Brain microvascular endothelial cell (primary cell): ENCODE data around the gene ANKRD65.
"Not testable (repeated sequence)": the region's sequence is repeated elsewhere in the genome, so short reads cannot be mapped to it uniquely, and the experiment has no call there.

Source experiments
- DNase-seq: peaks from one replicate; pipeline ENCODE4 v3.0.0-alpha.2; 2020
- H3K27ac ChIP-seq: fragments of 250-450 bp; sonication (Bioruptor Pico); 2 replicates; pipeline ENCODE4 v1.5.1; 2020; ENCODE audit warnings: mild to moderate bottlenecking, moderate library complexity
- H3K27me3 ChIP-seq: fragments of 250-450 bp; sonication (Bioruptor Pico); replicated peaks from 2 replicates; pipeline ENCODE4 v1.5.1; 2020; ENCODE audit warnings: mild to moderate bottlenecking
- H3K36me3 ChIP-seq: fragments of 250-450 bp; sonication (Bioruptor Pico); replicated peaks from 2 replicates; pipeline ENCODE4 v1.5.1; 2020; ENCODE audit warnings: mild to moderate bottlenecking
- H3K4me3 ChIP-seq: 2 replicates; pipeline ENCODE4 v1.5.1; 2011; ENCODE audit warnings: low read depth, mild to moderate bottlenecking, control low read depth, low read length, moderate library complexity
- CTCF ChIP-seq: IDR thresholded peaks from 2 replicates; pipeline ENCODE4 v1.5.1; 2011; ENCODE audit warnings: low read depth, mild to moderate bottlenecking, moderate library complexity, low read length, control low read depth, inconsistent platforms; ENCODE audit errors: missing control alignments
- in situ Hi-C: cut with HindIII; loops from 2 replicates; pipeline ENCODE4 v1.10.0; 2017; ENCODE audit warnings: low sequenced_read_pairs, low pct_ligation_motif_present

Gene ANKRD65

GRCh38 chr1:1451696-1452364 lies 30.8 kb upstream of the ANKRD65 start:
- H3K27me3 ChIP-seq: no peaks in the 10 kb centered on the region
- no peak for TF ChIP-seq CTCF
- no peaks in the 10 kb centered on the region for H3K36me3 ChIP-seq
- in situ Hi-C loops: no loop called here
- H3K4me3 ChIP-seq: no peak overlapping the region
- H3K27ac ChIP-seq: no peak overlapping the region
- no peak for DNase-seq

GRCh38 chr1:1450616-1451015 lies 29.5 kb upstream of the ANKRD65 start:
- in situ Hi-C loops, H3K4me3 ChIP-seq: not testable (repeated sequence)

GRCh38 chr1:1449099-1449739 lies 28.1 kb upstream of the ANKRD65 start, which contains the start of gene ATAD3C:
Gene ATAD3C (plus strand): TSS chr1:1449689. CDS start chr1:1450684, 995 bp downstream.
- Histone ChIP-seq H3K27ac (no peak within 1 kb of the TSS), H3K27me3 (no peaks in the 10 kb centered on the region), H3K4me3 (no peak within 1 kb of the TSS), H3K36me3 (no peaks in the 10 kb centered on the region)
- TF ChIP-seq CTCF: no peak
- DNase-seq: no peak
- in situ Hi-C loops: no loop called here

More at GRCh38 chr1:1450616-1451015, 29.5 kb upstream of the ANKRD65 start:
- not testable (repeated sequence) for H3K27me3 ChIP-seq, H3K27ac ChIP-seq, DNase-seq, H3K36me3 ChIP-seq

- H3K36me3 ChIP-seq, DNase-seq, H3K4me3 ChIP-seq, H3K27ac ChIP-seq, in situ Hi-C loops, H3K27me3 ChIP-seq: not testable (repeated sequence)
Observed at GRCh38 chr1:1446631-1447030, 25.6 kb upstream of the ANKRD65 start.

GRCh38 chr1:1442069-1442770 lies 21.1 kb upstream of the ANKRD65 start:
- H3K27ac ChIP-seq: no peak overlapping the region
- no peak for TF ChIP-seq CTCF

GRCh38 chr1:1441002-1441888 lies 20.2 kb upstream of the ANKRD65 start:
- Histone ChIP-seq H3K27ac (no peak overlapping the region), H3K27me3 (no peaks in the 10 kb centered on the region), H3K36me3 (no peaks in the 10 kb centered on the region), H3K4me3 (no peak overlapping the region)
- DNase-seq: no peak
- in situ Hi-C loops: no loop called here
- peak; percentile 90 for TF ChIP-seq CTCF

More at GRCh38 chr1:1442069-1442770, 21.1 kb upstream of the ANKRD65 start:
- in situ Hi-C loops: no loop called here
- DNase-seq: no peak
- Histone ChIP-seq H3K36me3 (no peaks in the 10 kb centered on the region), H3K27me3 (no peaks in the 10 kb centered on the region), H3K4me3 (no peak overlapping the region)
